Tongue (tissue), 2 donors: ENCODE results near the gene SLCO2A1. TPM values are rescaled to one million over a fixed set of nuclear protein-coding genes. Genes with fewer than 3 reads are reported as not detected.

Source experiments
- DNase-seq: peaks from one replicate; pipeline ENCODE4 v3.0.0-alpha.2; 2015
- total RNA-seq: library from RNA; depleted of rRNA; stranded (reverse); fragments of >200 nt; gene quantifications from one replicate; pipeline ENCODE4 v1.2.3, GENCODE V29; 2014

The SLCO2A1 gene
- total RNA-seq, 1 donor from 2014 or later: 1.5 TPM

- no peak for DNase-seq
Measured at GRCh38 chr3:133933097-133934024, 96.4 kb downstream of the SLCO2A1 start.

- no peak for DNase-seq
Measured at GRCh38 chr3:133932009-133932408, 97.7 kb downstream of the SLCO2A1 start.

- DNase-seq: no peak
Measured at GRCh38 chr3:133931084-133931483, 98.6 kb downstream of the SLCO2A1 start.

- DNase-seq: peak; percentile 86
Measured at GRCh38 chr3:133930341-133930933, 99.3 kb downstream of the SLCO2A1 start.

- DNase-seq: no peak
Measured at GRCh38 chr3:133928903-133929607, 100.7 kb downstream of the SLCO2A1 start.

GRCh38 chr3:133928136-133928893 is 101.4 kb downstream of the SLCO2A1 start:
- no peak for DNase-seq

GRCh38 chr3:133927540-133928066 is 102.1 kb downstream of the SLCO2A1 start:
- peak; percentile 79 for DNase-seq

GRCh38 chr3:133926736-133927539 is 102.8 kb downstream of the SLCO2A1 start:
- no peak for DNase-seq

GRCh38 chr3:133925960-133926735 is 103.6 kb downstream of the SLCO2A1 start:
- DNase-seq: no peak

- no peak for DNase-seq
Measured at GRCh38 chr3:133924041-133924440, 105.7 kb downstream of the SLCO2A1 start.

GRCh38 chr3:133921592-133921991 is 108.1 kb downstream of the SLCO2A1 start:
- DNase-seq: no peak

- DNase-seq: no peak
Measured at GRCh38 chr3:133917144-133917543, 112.6 kb downstream of the SLCO2A1 start.

GRCh38 chr3:133915685-133916658 is 113.8 kb downstream of the SLCO2A1 start:
- DNase-seq: no peak

GRCh38 chr3:133914839-133915600 is 114.7 kb downstream of the SLCO2A1 start:
- no peak for DNase-seq

- DNase-seq: no peak
Measured at GRCh38 chr3:133910422-133910821, 119.3 kb downstream of the SLCO2A1 start.

GRCh38 chr3:133905376-133905775 is 124.3 kb downstream of the SLCO2A1 start:
- DNase-seq: no peak

- no peak for DNase-seq
Measured at GRCh38 chr3:133901847-133902246, 127.9 kb downstream of the SLCO2A1 start.

GRCh38 chr3:133901083-133901482 is 128.6 kb downstream of the SLCO2A1 start:
- no peak for DNase-seq
